K562 (cell line): ENCODE results near the gene GALNT17. TPM values are rescaled to one million over a fixed set of nuclear protein-coding genes. Genes with fewer than 3 reads are reported as not detected.

Experiments
- ATAC-seq: fragments of 200-7000 bp; cut with Tn5 transposase; 3 replicates; pipeline ENCODE4 v1.9.1; 2020; ENCODE audit warnings: moderate library complexity
- BruUV-seq: library from RNA; stranded (reverse); fragments of 400-500 nt; replicated peaks from 2 replicates; lab custom pipeline; 2021; lab: Mats Ljungman, UMichigan
- CTCF ChIA-PET: fragments of 300-600 bp; formaldehyde crosslinking; extraction: SDS; loops from one replicate; lab custom pipeline; 2021; ENCODE audit warnings: low intra/inter-chr PET ratio; lab: Yijun Ruan, JAX
- POLR2A ChIA-PET: fragments of 300-600, 350-650 bp; sonication (Branson Sonifier 250); formaldehyde crosslinking; extraction: SDS; loops from one replicate; lab custom pipeline; 2021; ENCODE audit warnings: antibody characterized with exemption, inconsistent platforms; lab: Yijun Ruan, JAX
- DNase-seq, 4 experiments: peaks; one replicate each; pipeline versions ENCODE4 v3.0.0 to v3.0.0-alpha.2; 2011 to 2018; ENCODE audit warnings: low spot score in 3 of 4, mixed read lengths in 3 of 4; ENCODE audit errors: extremely low read depth in 1 of 4
- FAIRE-seq: peaks from 2 replicates; lab custom pipeline; 2011; peaks lifted over from hg19 to GRCh38; lab: Jason Lieb, UNC
- H2AFZ ChIP-seq: 2 replicates; pipeline ENCODE4 v1.6.0; 2011; ENCODE audit warnings: low read depth, low read length, control low read depth, inconsistent platforms
- H3K27ac ChIP-seq: fragments of 200-600 bp; 3 replicates; pipeline ENCODE4 v1.8.0; 2011; ENCODE audit warnings: low read depth, mild to moderate bottlenecking, control low read depth, inconsistent platforms, low read length, moderate library complexity, mixed read lengths; ENCODE audit errors: extremely low read depth
- H3K27me3 ChIP-seq, 2 experiments: fragments of 300-600 bp in 1 of 2; 2 replicates in 1 of 2; 3 replicates in 1 of 2; pipeline versions ENCODE4 v1.6.0 to v1.8.0; 2011; ENCODE audit warnings: inconsistent platforms in 2 of 2, low read length in 2 of 2, mild to moderate bottlenecking in 1 of 2, mixed read lengths in 1 of 2, moderate library complexity in 1 of 2; ENCODE audit not compliant: control insufficient read depth in 2 of 2, insufficient read depth in 2 of 2
- H3K36me3 ChIP-seq: fragments of 300-600 bp; 3 replicates; pipeline ENCODE4 v1.8.0; 2011; ENCODE audit warnings: mild to moderate bottlenecking, low read length, inconsistent platforms; ENCODE audit not compliant: control insufficient read depth, insufficient read depth
- H3K4me1 ChIP-seq, 2 experiments: fragments of 200-600 bp in 1 of 2; replicated peaks in 1 of 2; 2 replicates in 1 of 2; 3 replicates in 1 of 2; pipeline versions ENCODE4 v1.5.1 to v1.8.0; 2011; ENCODE audit warnings: inconsistent platforms in 2 of 2, low read length in 2 of 2, mild to moderate bottlenecking in 1 of 2, mixed read lengths in 1 of 2, moderate library complexity in 1 of 2; ENCODE audit not compliant: control insufficient read depth in 2 of 2, insufficient read depth in 2 of 2
- H3K4me2 ChIP-seq: 2 replicates; pipeline ENCODE4 v1.6.1; 2011; ENCODE audit warnings: low read length, control low read depth, inconsistent platforms, mixed read lengths; ENCODE audit not compliant: insufficient read depth
- H3K4me3 ChIP-seq: fragments of 200-600 bp; sonication (generic), shearing (Covaris generic); 2 replicates; pipeline ENCODE4 v1.5.1; 2016; ENCODE audit warnings: control low read depth, inconsistent platforms
- H3K79me2 ChIP-seq: fragments of 200-600 bp; 3 replicates; pipeline ENCODE4 v1.8.0; 2011; ENCODE audit warnings: low read length, inconsistent platforms; ENCODE audit not compliant: control insufficient read depth, insufficient read depth
- H3K9ac ChIP-seq, 2 experiments: 2 replicates each; pipeline versions ENCODE4 v1.6.0 to v1.6.1; 2011; ENCODE audit warnings: low read depth in 2 of 2, low read length in 2 of 2, control low read depth in 1 of 2, inconsistent platforms in 1 of 2, mild to moderate bottlenecking in 1 of 2, mixed read lengths in 1 of 2; ENCODE audit not compliant: insufficient read depth in 1 of 2
- H3K9me1 ChIP-seq: one replicate; pipeline ENCODE4 v1.6.0; 2011; ENCODE audit warnings: inconsistent platforms, mild to moderate bottlenecking, low read length, moderate library complexity; ENCODE audit not compliant: control insufficient read depth, insufficient read depth
- H3K9me3 ChIP-seq: replicated peaks from 2 replicates; pipeline ENCODE4 v1.5.1; 2011; ENCODE audit warnings: low read depth, low read length, inconsistent platforms; ENCODE audit not compliant: control insufficient read depth, insufficient read depth
- H4K20me1 ChIP-seq: replicated peaks from 2 replicates; pipeline ENCODE4 v1.6.1; 2011; ENCODE audit warnings: low read length, inconsistent platforms, mixed read lengths; ENCODE audit not compliant: control insufficient read depth, insufficient read depth
- ARID2 ChIP-seq: fragments of 450-650 bp; IDR thresholded peaks from 2 replicates; pipeline ENCODE4 v1.6.1; 2017; ENCODE audit warnings: antibody characterized with exemption, mild to moderate bottlenecking
- ETV5 ChIP-seq: sonication (generic); formaldehyde crosslinking; IDR thresholded peaks from 2 replicates; pipeline ENCODE4 v1.4.0; 2020; ENCODE audit warnings: low read depth, mild to moderate bottlenecking, missing genetic modification reagents
- KLF16 ChIP-seq: IDR thresholded peaks from 2 replicates; pipeline ENCODE4 v1.6.1; 2016; ENCODE audit warnings: antibody characterized with exemption
- MED1 ChIP-seq: sonication (generic); formaldehyde crosslinking; IDR thresholded peaks from 2 replicates; pipeline ENCODE4 v1.8.1; 2023; ENCODE audit warnings: missing genetic modification reagents, borderline replicate concordance
- NCOA4 ChIP-seq: fragments of 450-650 bp; IDR thresholded peaks from 2 replicates; pipeline ENCODE4 v1.6.1; 2018; ENCODE audit warnings: mild to moderate bottlenecking; ENCODE audit not compliant: partially characterized antibody
- NFE2 ChIP-seq: IDR thresholded peaks from 2 replicates; pipeline ENCODE4 v1.6.1; 2014; ENCODE audit warnings: antibody characterized with exemption, low read depth
- NFIC ChIP-seq: fragments of 450-650 bp; IDR thresholded peaks from 2 replicates; pipeline ENCODE4 v1.6.1; 2017; ENCODE audit warnings: mild to moderate bottlenecking, inconsistent platforms
- SMARCE1 ChIP-seq: fragments of 450-650 bp; IDR thresholded peaks from 2 replicates; pipeline ENCODE4 v1.7.1; 2016; ENCODE audit warnings: mild to moderate bottlenecking
- SP1 ChIP-seq: sonication (generic); formaldehyde crosslinking; IDR thresholded peaks from 2 replicates; pipeline ENCODE4 v1.8.1; 2022; ENCODE audit warnings: mild to moderate bottlenecking, missing genetic modification reagents
- ZNF175 ChIP-seq: fragments of 200-800 bp; sonication (Bioruptor generic); IDR thresholded peaks from 2 replicates; pipeline ENCODE4 v1.6.1; 2016; ENCODE audit warnings: low read depth, mild to moderate bottlenecking, missing genetic modification characterization, missing compliant biosample characterization
- ZNF561 ChIP-seq: fragments of 450-650 bp; formaldehyde crosslinking; conservative IDR thresholded peaks from 2 replicates; pipeline ENCODE4 v1.4.0; 2020; ENCODE audit warnings: mild to moderate bottlenecking, moderate library complexity
- WGBS: fragments of 100-300 bp; shearing (Covaris generic); methylation state at CpG from one replicate; pipeline ENCODE4 v1.1.6; 2016; ENCODE audit warnings: low coverage, mixed read lengths; ENCODE audit not compliant: insufficient coverage; ENCODE audit errors: missing lambda C conversion rate; 5-methylcytosine and 5-hydroxymethylcytosine counted together
- in situ Hi-C: fragments of 300-500 bp; cut with MboI; formaldehyde crosslinking; loops from 4 replicates; pipeline ENCODE4 v1.15.0; 2018; ENCODE audit warnings: inconsistent platforms, mixed read lengths
- intact Hi-C: fragments of 100-400 bp; cut with micrococcal nuclease; formaldehyde crosslinking; loops from 2 replicates; pipeline ENCODE4 v1.14.2; 2022
- polyA plus RNA-seq, 8 experiments: library from polyadenylated mRNA; depleted of rRNA in 4 of 8; stranded (reverse) in 5 of 8; unstranded in 3 of 8; fragments of >200 nt; fragmentation: Nextera tagmentation in 2 of 8; fragmentation: Illumina TruSeq in 1 of 8; extraction: Ambion mirVana in 2 of 8; extraction: Trizol in 1 of 8; gene quantifications; 2 replicates each; pipeline versions ENCODE4 v1.2.1 to v1.2.3, GENCODE V29; 2011 to 2014; ENCODE audit warnings: inconsistent platforms in 1 of 8, missing spikeins in 1 of 8
- total RNA-seq, 7 experiments: library from RNA; depleted of rRNA in 6 of 7; stranded (reverse); fragments of >200 nt in 6 of 7; fragmentation: Illumina TruSeq in 2 of 7; extraction: Trizol in 2 of 7; gene quantifications; 2 replicates each; pipeline versions ENCODE4 v1.2.1 to v1.2.3, GENCODE V29; 2011 to 2021; ENCODE audit warnings: low replicate concordance in 1 of 7
- TF ChIP-seq, protein P1 (sequence below): fragments of 250-450 bp; sonication (Bioruptor Pico); IDR thresholded peaks from 2 replicates; pipeline ENCODE4 v1.8.0; 2021; ENCODE audit warnings: borderline replicate concordance, mild to moderate bottlenecking, moderate library complexity; ENCODE audit not compliant: poor library complexity, severe bottlenecking
- TF ChIP-seq, protein P2 (sequence below): fragments of 250-450 bp; sonication (Bioruptor Pico); IDR thresholded peaks from 2 replicates; pipeline ENCODE4 v1.8.0; 2021; ENCODE audit warnings: moderate library complexity, mild to moderate bottlenecking, inconsistent platforms
- TF ChIP-seq, protein P3 (sequence below): fragments of 450-650 bp; formaldehyde crosslinking; IDR thresholded peaks from 2 replicates; pipeline ENCODE4 v1.4.0; 2020; ENCODE audit warnings: mild to moderate bottlenecking, moderate library complexity

The GALNT17 gene
- total and polyA plus RNA-seq, 9 of the 15 experiments (the other 6 are each of a cell fraction or from before 2014, with no cell fraction given), result not detected

DNA sequence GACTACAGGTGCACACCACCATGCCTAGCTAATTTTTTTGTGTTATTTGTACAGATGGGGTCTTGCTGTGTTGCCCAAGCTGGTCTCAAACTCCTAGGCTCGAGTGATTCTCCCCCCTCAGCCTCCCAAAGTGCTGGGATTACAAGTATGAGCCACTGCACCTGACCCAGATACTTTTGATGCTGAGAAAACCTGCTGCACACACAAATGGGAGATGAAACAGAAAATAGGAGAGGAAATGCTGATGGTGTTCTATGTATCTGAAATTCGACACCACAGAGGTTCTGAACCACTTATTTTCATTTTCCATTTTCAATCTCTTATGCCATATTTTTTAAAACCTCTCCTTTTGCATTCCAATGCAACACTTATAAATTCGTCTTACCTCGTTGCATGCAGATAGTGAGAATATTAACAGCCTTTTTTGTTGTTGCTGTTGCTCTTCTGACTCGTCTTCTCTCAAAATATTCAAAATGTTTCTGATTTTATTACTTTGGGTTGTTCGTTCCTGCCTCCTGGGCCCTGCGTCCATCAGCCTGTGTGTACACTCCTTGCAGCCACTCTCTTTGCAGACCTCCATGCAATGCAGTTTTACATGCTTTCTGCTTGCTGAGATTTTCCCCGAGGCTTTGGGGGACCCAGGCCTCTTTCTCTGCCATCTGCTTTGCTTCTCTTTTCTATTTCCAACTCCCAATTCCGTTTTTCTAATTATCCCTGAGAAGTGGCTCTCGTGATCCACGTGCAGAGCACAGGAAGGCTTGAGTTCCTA, 556.1 kb downstream of the GALNT17 start:
- H3K27ac ChIP-seq, result no peak overlapping the region
- peaks cover 0 to 14% of the 10 kb centered on the region in 2 experiments; a peak in 2 of 5 replicates for H3K27me3 ChIP-seq
- H3K79me2 ChIP-seq, result no peaks in the 10 kb centered on the region
- no peaks in the 10 kb centered on the region for H3K36me3 ChIP-seq
- H3K9me3 ChIP-seq, result no peaks in the 10 kb centered on the region
- H3K9ac ChIP-seq, result no peak overlapping the region
- CTCF ChIA-PET, result no interaction called here
- H4K20me1 ChIP-seq, result no peaks in the 10 kb centered on the region
- peaks cover 3% of the 10 kb centered on the region for H3K9me1 ChIP-seq
- no peaks in the 10 kb centered on the region for H3K4me1 ChIP-seq
- under 1% methylated on average over 11 of the region's 11 CpGs for WGBS
- TF ChIP-seq NCOA4 (no peak), KLF16 (no peak), NFIC (no peak), SP1 (CRISPR knock-in tag) (no peak), ZNF561 (CRISPR knock-in tag) (no peak), ETV5 (CRISPR knock-in tag) (no peak), MED1 (CRISPR knock-in tag) (no peak), ARID2 (no peak), ZNF175 (CRISPR knock-in tag) (no peak), SMARCE1 (no peak), NFE2 (no peak)
- TF ChIP-seq, protein P1, sequence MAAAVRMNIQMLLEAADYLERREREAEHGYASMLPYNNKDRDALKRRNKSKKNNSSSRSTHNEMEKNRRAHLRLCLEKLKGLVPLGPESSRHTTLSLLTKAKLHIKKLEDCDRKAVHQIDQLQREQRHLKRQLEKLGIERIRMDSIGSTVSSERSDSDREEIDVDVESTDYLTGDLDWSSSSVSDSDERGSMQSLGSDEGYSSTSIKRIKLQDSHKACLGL (CRISPR knock-in tag), result no peak
- TF ChIP-seq, protein P2, sequence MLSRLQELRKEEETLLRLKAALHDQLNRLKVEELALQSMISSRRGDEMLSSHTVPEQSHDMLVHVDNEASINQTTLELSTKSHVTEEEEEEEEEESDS (CRISPR knock-in tag), result no peak
- TF ChIP-seq, protein P3, sequence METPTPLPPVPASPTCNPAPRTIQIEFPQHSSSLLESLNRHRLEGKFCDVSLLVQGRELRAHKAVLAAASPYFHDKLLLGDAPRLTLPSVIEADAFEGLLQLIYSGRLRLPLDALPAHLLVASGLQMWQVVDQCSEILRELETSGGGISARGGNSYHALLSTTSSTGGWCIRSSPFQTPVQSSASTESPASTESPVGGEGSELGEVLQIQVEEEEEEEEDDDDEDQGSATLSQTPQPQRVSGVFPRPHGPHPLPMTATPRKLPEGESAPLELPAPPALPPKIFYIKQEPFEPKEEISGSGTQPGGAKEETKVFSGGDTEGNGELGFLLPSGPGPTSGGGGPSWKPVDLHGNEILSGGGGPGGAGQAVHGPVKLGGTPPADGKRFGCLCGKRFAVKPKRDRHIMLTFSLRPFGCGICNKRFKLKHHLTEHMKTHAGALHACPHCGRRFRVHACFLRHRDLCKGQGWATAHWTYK (CRISPR knock-in tag), result no peak
- intact Hi-C loops (no loop called here), in situ Hi-C loops (no loop called here)
- no peak for FAIRE-seq
- H2AFZ ChIP-seq, result no peak overlapping the region
- no peak for DNase-seq
- no TSS peak for BruUV-seq
- ATAC-seq, result no peak
- POLR2A ChIA-PET, result interaction anchor here (0.7 kb wide), 1 partner anchor 41 kb away, joined by 3 read pairs; no protein-coding TSS in a partner anchor
- no peak overlapping the region for H3K4me3 ChIP-seq
- H3K4me2 ChIP-seq, result no peak overlapping the region
